Panc1 (cell line): ENCODE measurements around the gene C2CD2. TPM values are rescaled to one million over a fixed set of nuclear protein-coding genes. Genes with fewer than 3 reads are reported as not detected.
A peak's percentile ranks its signal among the peaks of the same experiment; 100 is the strongest.

Experiments
- ATAC-seq: fragments of 200-7000 bp; cut with Tn5 transposase; 2 replicates; pipeline ENCODE4 v1.9.1; 2020; ENCODE audit warnings: mild to moderate bottlenecking, moderate library complexity
- BruUV-seq: library from RNA; stranded (reverse); fragments of 400-500 nt; replicated peaks from 2 replicates; lab custom pipeline; 2021; lab: Mats Ljungman, UMichigan
- CTCF ChIA-PET: fragments of 300-600 bp; sonication (Branson Sonifier 250); formaldehyde crosslinking; loops from one replicate; lab custom pipeline; 2022; ENCODE audit warnings: antibody characterized with exemption; lab: Charles Lee
- POLR2A ChIA-PET: fragments of 300-600 bp; sonication (Branson Sonifier 250); formaldehyde crosslinking; loops from one replicate; lab custom pipeline; 2022; ENCODE audit warnings: antibody characterized with exemption; lab: Charles Lee
- DNase-seq: peaks from one replicate; pipeline ENCODE4 v3.0.0-alpha.2; 2010; ENCODE audit warnings: low read depth, low spot score
- H3K27ac ChIP-seq: 2 replicates; pipeline ENCODE4 v1.5.1; 2011; ENCODE audit warnings: mild to moderate bottlenecking, low read length, inconsistent platforms
- H3K27me3 ChIP-seq: fragments of 200-500 bp; sonication (Bioruptor generic); 2 replicates; pipeline ENCODE4 v1.6.0; 2014; ENCODE audit warnings: low read length, inconsistent platforms; ENCODE audit not compliant: control insufficient read depth, insufficient read depth
- H3K36me3 ChIP-seq: fragments of 200-500 bp; sonication (Bioruptor generic); 2 replicates; pipeline ENCODE4 v1.5.1; 2014; ENCODE audit warnings: inconsistent platforms, mild to moderate bottlenecking, low read length, moderate library complexity; ENCODE audit not compliant: control insufficient read depth, insufficient read depth
- H3K4me1 ChIP-seq: 2 replicates; pipeline ENCODE4 v1.5.1; 2011; ENCODE audit warnings: inconsistent platforms, mild to moderate bottlenecking, low read length, moderate library complexity; ENCODE audit not compliant: control insufficient read depth, insufficient read depth
- H3K4me3 ChIP-seq, 2 experiments: 2 replicates each; pipeline ENCODE4 v1.5.1; 2011 to 2012; ENCODE audit warnings: low read depth in 2 of 2, low read length in 2 of 2, mild to moderate bottlenecking in 2 of 2, inconsistent platforms in 1 of 2, moderate library complexity in 1 of 2
- H3K9me3 ChIP-seq: fragments of 200-500 bp; sonication (Bioruptor generic); 2 replicates; pipeline ENCODE4 v1.5.1; 2014; ENCODE audit warnings: low read depth, mild to moderate bottlenecking, inconsistent platforms, low read length, moderate library complexity; ENCODE audit not compliant: control insufficient read depth, insufficient read depth
- POLR2AphosphoS5 ChIP-seq: IDR thresholded peaks from 2 replicates; pipeline ENCODE4 v1.6.1; 2012; ENCODE audit warnings: mild to moderate bottlenecking, low read depth, low read length, moderate library complexity
- SIN3A ChIP-seq: IDR thresholded peaks from 2 replicates; pipeline ENCODE4 v1.6.1; 2012; ENCODE audit warnings: low read depth, mild to moderate bottlenecking, low read length, moderate library complexity, borderline replicate concordance; ENCODE audit not compliant: insufficient read depth
- TCF7L2 ChIP-seq: IDR thresholded peaks from 2 replicates; pipeline ENCODE4 v1.6.1; 2011; ENCODE audit warnings: mild to moderate bottlenecking, low read depth, low read length, inconsistent platforms
- in situ Hi-C: cut with HindIII; loops from 2 replicates; pipeline ENCODE4 v1.10.0; 2016; ENCODE audit warnings: low sequenced_read_pairs, low pct_unique_long_range_greater_than_20kb
- intact Hi-C: fragments of 100-400 bp; cut with micrococcal nuclease; formaldehyde crosslinking; loops from one replicate; pipeline ENCODE4 v1.10.0; 2022; ENCODE audit not compliant: unreplicated experiment
- total RNA-seq: library from RNA; stranded (reverse); gene quantifications from one replicate; pipeline ENCODE4 v1.2.1, GENCODE V29; 2021; ENCODE audit not compliant: unreplicated experiment
- TF ChIP-seq, protein P1 (sequence below): fragments of 450-650 bp; IDR thresholded peaks from 2 replicates; pipeline ENCODE4 v1.5.1; 2017; ENCODE audit warnings: mild to moderate bottlenecking
- TF ChIP-seq, protein P2 (sequence below), 2 experiments: IDR thresholded peaks; 2 replicates each; pipeline ENCODE4 v1.6.1; 2011 to 2012; ENCODE audit warnings: low read depth in 2 of 2, control low read depth in 1 of 2, low read length in 1 of 2, mild to moderate bottlenecking in 1 of 2, moderate library complexity in 1 of 2; ENCODE audit not compliant: insufficient read depth in 1 of 2

C2CD2 gene
- total RNA-seq, 1 experiment from 2014 or later: 14.0 TPM

DNA sequence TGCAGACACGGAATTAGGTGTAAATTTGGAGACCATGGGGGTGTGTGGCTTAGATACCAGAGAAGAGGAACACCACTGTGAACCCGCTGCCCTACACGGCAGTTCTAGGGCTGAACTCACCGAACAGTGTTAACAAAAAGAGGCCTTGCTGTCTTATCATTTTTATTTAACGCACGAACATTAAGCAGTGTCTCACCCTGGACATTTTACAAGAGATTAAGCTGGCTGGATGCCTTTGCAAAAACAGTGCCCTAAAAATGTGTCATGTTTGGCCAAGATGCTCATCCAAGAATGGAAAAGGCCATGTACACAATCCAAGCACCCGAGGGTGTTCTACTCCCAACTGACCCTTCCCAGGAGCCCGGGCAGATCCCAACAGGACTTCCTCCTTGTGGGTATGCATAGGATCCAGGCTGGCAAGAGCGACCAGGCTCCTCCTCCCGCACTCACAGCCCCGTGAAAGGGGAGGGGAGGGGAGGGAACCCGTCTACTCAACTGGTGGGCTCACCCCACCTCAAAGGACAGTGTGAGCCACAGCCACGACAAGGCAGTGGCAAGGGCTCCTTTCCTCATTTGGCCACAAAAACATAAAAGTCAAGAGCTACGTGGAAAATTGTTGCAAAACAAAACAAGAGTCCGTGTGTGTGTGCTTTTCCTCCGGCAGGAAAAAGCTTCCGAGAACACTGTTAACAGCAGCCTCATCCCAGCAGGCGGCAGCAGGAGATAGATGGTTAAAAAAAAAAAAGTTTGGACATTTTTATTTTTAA, 20.3 kb downstream of the C2CD2 start:
- no peak for TF ChIP-seq TCF7L2
- TF ChIP-seq, protein P1, sequence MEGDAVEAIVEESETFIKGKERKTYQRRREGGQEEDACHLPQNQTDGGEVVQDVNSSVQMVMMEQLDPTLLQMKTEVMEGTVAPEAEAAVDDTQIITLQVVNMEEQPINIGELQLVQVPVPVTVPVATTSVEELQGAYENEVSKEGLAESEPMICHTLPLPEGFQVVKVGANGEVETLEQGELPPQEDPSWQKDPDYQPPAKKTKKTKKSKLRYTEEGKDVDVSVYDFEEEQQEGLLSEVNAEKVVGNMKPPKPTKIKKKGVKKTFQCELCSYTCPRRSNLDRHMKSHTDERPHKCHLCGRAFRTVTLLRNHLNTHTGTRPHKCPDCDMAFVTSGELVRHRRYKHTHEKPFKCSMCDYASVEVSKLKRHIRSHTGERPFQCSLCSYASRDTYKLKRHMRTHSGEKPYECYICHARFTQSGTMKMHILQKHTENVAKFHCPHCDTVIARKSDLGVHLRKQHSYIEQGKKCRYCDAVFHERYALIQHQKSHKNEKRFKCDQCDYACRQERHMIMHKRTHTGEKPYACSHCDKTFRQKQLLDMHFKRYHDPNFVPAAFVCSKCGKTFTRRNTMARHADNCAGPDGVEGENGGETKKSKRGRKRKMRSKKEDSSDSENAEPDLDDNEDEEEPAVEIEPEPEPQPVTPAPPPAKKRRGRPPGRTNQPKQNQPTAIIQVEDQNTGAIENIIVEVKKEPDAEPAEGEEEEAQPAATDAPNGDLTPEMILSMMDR: peak; percentile 68
- TF ChIP-seq SIN3A: no peak
- TF ChIP-seq POLR2AphosphoS5: no peak
- DNase-seq (no peak), ATAC-seq (peak; percentile 78)
- BruUV-seq: no TSS peak
- peak overlapping the region; percentile 29 to 67 for H3K4me3 ChIP-seq
- intact Hi-C loops: loop anchor here (10.0 kb wide), 1 partner anchor 171 kb away; no protein-coding TSS in a partner anchor
- H3K36me3 ChIP-seq: no peaks in the 10 kb centered on the region
- peaks cover 35% of the 10 kb centered on the region for H3K4me1 ChIP-seq
- H3K27ac ChIP-seq: peak overlapping the region; percentile 81
- no peaks in the 10 kb centered on the region for H3K27me3 ChIP-seq
- in situ Hi-C loops: no loop called here
- H3K9me3 ChIP-seq: no peaks in the 10 kb centered on the region
- POLR2A ChIA-PET: interaction anchor here (0.6 kb wide), 1 partner anchor 321 kb away, joined by 3 read pairs; no protein-coding TSS in a partner anchor
- CTCF ChIA-PET: interaction anchor here (0.7 to 1.2 kb wide), 4 partner anchors 42 to 321 kb away, joined by 3 to 5 read pairs (median 4); no protein-coding TSS in a partner anchor

DNA sequence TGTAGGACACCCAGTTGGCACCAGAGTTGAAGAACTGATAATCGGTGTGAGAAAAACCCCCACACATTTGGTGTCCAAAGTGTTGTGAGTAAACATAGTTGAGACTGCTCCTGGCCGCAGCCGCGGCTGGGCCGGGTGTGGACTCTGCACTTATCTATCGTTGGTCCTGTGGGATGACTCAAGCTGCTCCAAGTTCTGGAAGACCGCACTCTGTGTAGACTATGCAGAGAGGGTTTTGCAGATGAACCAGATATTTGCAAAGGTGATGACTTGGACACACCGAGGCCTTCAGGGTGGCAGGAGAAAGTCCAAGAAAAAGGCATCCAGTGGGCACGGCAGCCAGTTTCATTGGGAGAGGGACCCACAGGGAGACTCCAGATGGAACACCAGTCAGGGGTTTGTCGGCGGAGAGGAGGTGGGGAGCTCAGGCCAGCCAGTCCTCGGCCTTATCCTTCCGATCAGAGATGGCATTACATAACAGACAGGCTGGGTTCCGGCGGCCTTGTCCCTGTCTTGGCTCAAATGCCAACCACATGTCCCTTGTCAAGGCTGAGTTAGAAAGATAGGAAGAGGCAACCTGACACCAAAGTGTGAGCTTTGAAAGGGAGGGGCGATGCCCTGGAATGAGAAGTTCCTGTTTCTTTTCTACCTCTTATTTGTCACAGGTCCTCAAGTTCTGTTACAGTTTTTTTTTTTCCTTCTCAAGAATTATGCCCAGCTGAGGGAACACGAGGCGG, 21.1 kb downstream of the C2CD2 start:
- no TSS peak for BruUV-seq
- in situ Hi-C loops: no loop called here
- H3K27ac ChIP-seq: peak overlapping the region; percentile 81

More for the DNA sequence above, 21.1 kb downstream of the C2CD2 start:
- intact Hi-C loops: loop anchor here (10.0 kb wide), 1 partner anchor 172 kb away; no protein-coding TSS in a partner anchor
- Histone ChIP-seq H3K9me3 (no peaks in the 10 kb centered on the region), H3K4me1 (peaks cover 37% of the 10 kb centered on the region), H3K36me3 (no peaks in the 10 kb centered on the region), H3K4me3 (peak overlapping the region; percentile 29 to 67; a peak in 3 of 4 replicates), H3K27me3 (no peaks in the 10 kb centered on the region)
- ATAC-seq (peak; percentile 86), DNase-seq (no peak)
- no peak for TF ChIP-seq POLR2AphosphoS5
- TF ChIP-seq, protein P2, sequence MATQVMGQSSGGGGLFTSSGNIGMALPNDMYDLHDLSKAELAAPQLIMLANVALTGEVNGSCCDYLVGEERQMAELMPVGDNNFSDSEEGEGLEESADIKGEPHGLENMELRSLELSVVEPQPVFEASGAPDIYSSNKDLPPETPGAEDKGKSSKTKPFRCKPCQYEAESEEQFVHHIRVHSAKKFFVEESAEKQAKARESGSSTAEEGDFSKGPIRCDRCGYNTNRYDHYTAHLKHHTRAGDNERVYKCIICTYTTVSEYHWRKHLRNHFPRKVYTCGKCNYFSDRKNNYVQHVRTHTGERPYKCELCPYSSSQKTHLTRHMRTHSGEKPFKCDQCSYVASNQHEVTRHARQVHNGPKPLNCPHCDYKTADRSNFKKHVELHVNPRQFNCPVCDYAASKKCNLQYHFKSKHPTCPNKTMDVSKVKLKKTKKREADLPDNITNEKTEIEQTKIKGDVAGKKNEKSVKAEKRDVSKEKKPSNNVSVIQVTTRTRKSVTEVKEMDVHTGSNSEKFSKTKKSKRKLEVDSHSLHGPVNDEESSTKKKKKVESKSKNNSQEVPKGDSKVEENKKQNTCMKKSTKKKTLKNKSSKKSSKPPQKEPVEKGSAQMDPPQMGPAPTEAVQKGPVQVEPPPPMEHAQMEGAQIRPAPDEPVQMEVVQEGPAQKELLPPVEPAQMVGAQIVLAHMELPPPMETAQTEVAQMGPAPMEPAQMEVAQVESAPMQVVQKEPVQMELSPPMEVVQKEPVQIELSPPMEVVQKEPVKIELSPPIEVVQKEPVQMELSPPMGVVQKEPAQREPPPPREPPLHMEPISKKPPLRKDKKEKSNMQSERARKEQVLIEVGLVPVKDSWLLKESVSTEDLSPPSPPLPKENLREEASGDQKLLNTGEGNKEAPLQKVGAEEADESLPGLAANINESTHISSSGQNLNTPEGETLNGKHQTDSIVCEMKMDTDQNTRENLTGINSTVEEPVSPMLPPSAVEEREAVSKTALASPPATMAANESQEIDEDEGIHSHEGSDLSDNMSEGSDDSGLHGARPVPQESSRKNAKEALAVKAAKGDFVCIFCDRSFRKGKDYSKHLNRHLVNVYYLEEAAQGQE (IDR thresholded peaks at IDR 0.05; ENCODE audit: insufficient read depth in 1 of 2, low read depth in 2 of 2, low read length in 1 of 2): no peak
- TF ChIP-seq SIN3A: no peak
- peak; percentile 2; the same call in 1 of the 2 replicates for TF ChIP-seq TCF7L2
- POLR2A ChIA-PET: interaction anchor here (0.6 kb wide), 1 partner anchor 321 kb away, joined by 3 read pairs; no protein-coding TSS in a partner anchor
- CTCF ChIA-PET: interaction anchor here (0.7 to 1.2 kb wide), 3 partner anchors 43 to 320 kb away, joined by 3 to 5 read pairs (median 5); no protein-coding TSS in a partner anchor
